ENCODE measurements around the gene CADM1.
A peak's percentile ranks its signal among the peaks of the same experiment; 100 is the strongest.

CADM1 gene

GRCh38 chr11:115183830-115184229 is 320.4 kb downstream of the CADM1 start:
- DNase-seq (ENCODE audit: low spot score in 2 of 2) (no peak), ATAC-seq (ENCODE audit: low read depth) (no peak)
- Mint-ChIP-seq H3K27me3 (no peaks in the 10 kb centered on the region), H3K4me1 (no peaks in the 10 kb centered on the region), H3K27ac (no peak overlapping the region), H3K36me3 (no peaks in the 10 kb centered on the region), H3K4me3 (no peak overlapping the region), H3K9me3 (no peaks in the 10 kb centered on the region)

GRCh38 chr11:115183136-115183535 is 321.1 kb downstream of the CADM1 start:
- Mint-ChIP-seq H3K27ac (no peak overlapping the region), H3K27me3 (no peaks in the 10 kb centered on the region), H3K36me3 (no peaks in the 10 kb centered on the region), H3K9me3 (no peaks in the 10 kb centered on the region), H3K4me3 (no peak overlapping the region), H3K4me1 (no peaks in the 10 kb centered on the region)
- no peak for ATAC-seq (ENCODE audit: low read depth)
- no peak for DNase-seq (ENCODE audit: low spot score in 2 of 2)

GRCh38 chr11:115182282-115182955 is 321.8 kb downstream of the CADM1 start:
- no peaks in the 10 kb centered on the region for H3K9me3 Mint-ChIP-seq
- no peak for ATAC-seq (ENCODE audit: low read depth)
- no peak for DNase-seq (ENCODE audit: low spot score in 2 of 2)
- no peaks in the 10 kb centered on the region for H3K4me1 Mint-ChIP-seq
- peaks cover 2% of the 10 kb centered on the region for H3K27me3 Mint-ChIP-seq
- no peak overlapping the region for H3K4me3 Mint-ChIP-seq
- no peaks in the 10 kb centered on the region for H3K36me3 Mint-ChIP-seq
- H3K27ac Mint-ChIP-seq = no peak overlapping the region

GRCh38 chr11:115181538-115181937 is 322.7 kb downstream of the CADM1 start:
- no peaks in the 10 kb centered on the region for H3K36me3 Mint-ChIP-seq
- H3K27me3 Mint-ChIP-seq = peaks cover 2% of the 10 kb centered on the region
- ATAC-seq (ENCODE audit: low read depth) = no peak
- H3K4me1 Mint-ChIP-seq = no peaks in the 10 kb centered on the region
- H3K9me3 Mint-ChIP-seq = no peaks in the 10 kb centered on the region
- H3K27ac Mint-ChIP-seq = no peak overlapping the region
- H3K4me3 Mint-ChIP-seq = no peak overlapping the region
- no peak for DNase-seq (ENCODE audit: low spot score in 2 of 2)

GRCh38 chr11:115180272-115180671 is 323.9 kb downstream of the CADM1 start:
- Mint-ChIP-seq H3K4me3 (no peak overlapping the region), H3K27ac (no peak overlapping the region), H3K4me1 (no peaks in the 10 kb centered on the region), H3K9me3 (no peaks in the 10 kb centered on the region), H3K27me3 (peaks cover 2% of the 10 kb centered on the region), H3K36me3 (no peaks in the 10 kb centered on the region)
- ATAC-seq (ENCODE audit: low read depth) (no peak), DNase-seq (ENCODE audit: low spot score in 2 of 2) (no peak)

GRCh38 chr11:115179636-115180035 is 324.6 kb downstream of the CADM1 start:
- H3K4me3 Mint-ChIP-seq = no peak overlapping the region
- ATAC-seq (ENCODE audit: low read depth) = no peak
- H3K27me3 Mint-ChIP-seq = peaks cover 2% of the 10 kb centered on the region
- no peaks in the 10 kb centered on the region for H3K36me3 Mint-ChIP-seq
- DNase-seq (ENCODE audit: low spot score in 2 of 2) = no peak
- no peak overlapping the region for H3K27ac Mint-ChIP-seq
- no peaks in the 10 kb centered on the region for H3K4me1 Mint-ChIP-seq
- H3K9me3 Mint-ChIP-seq = no peaks in the 10 kb centered on the region

- Mint-ChIP-seq H3K27me3 (peaks cover 2% of the 10 kb centered on the region), H3K27ac (no peak overlapping the region), H3K36me3 (no peaks in the 10 kb centered on the region), H3K9me3 (no peaks in the 10 kb centered on the region), H3K4me1 (no peaks in the 10 kb centered on the region), H3K4me3 (no peak overlapping the region)
- no peak for ATAC-seq (ENCODE audit: low read depth)
- no peak for DNase-seq (ENCODE audit: low spot score in 2 of 2)
Observed at GRCh38 chr11:115178705-115179104, 325.5 kb downstream of the CADM1 start.

- ATAC-seq (ENCODE audit: low read depth) (no peak), DNase-seq (ENCODE audit: low spot score in 2 of 2) (no peak)
- Mint-ChIP-seq H3K4me3 (no peak overlapping the region), H3K36me3 (no peaks in the 10 kb centered on the region), H3K9me3 (no peaks in the 10 kb centered on the region), H3K27me3 (peaks cover 2% of the 10 kb centered on the region), H3K27ac (no peak overlapping the region), H3K4me1 (no peaks in the 10 kb centered on the region)
Observed at GRCh38 chr11:115173136-115173535, 331.1 kb downstream of the CADM1 start.

GRCh38 chr11:115170133-115170815 is 333.9 kb downstream of the CADM1 start:
- DNase-seq (ENCODE audit: low spot score in 2 of 2) (peak in 1 of 2 donors; percentile 11), ATAC-seq (ENCODE audit: low read depth) (no peak)
- H3K9me3 Mint-ChIP-seq = no peaks in the 10 kb centered on the region
- H3K27me3 Mint-ChIP-seq = peaks cover 5% of the 10 kb centered on the region
- no peak overlapping the region for H3K27ac Mint-ChIP-seq
- no peaks in the 10 kb centered on the region for H3K36me3 Mint-ChIP-seq
- no peak overlapping the region for H3K4me3 Mint-ChIP-seq
- no peaks in the 10 kb centered on the region for H3K4me1 Mint-ChIP-seq

- H3K27me3 Mint-ChIP-seq = peaks cover 5% of the 10 kb centered on the region
- DNase-seq (ENCODE audit: low spot score in 2 of 2) (no peak), ATAC-seq (ENCODE audit: low read depth) (no peak)
- H3K36me3 Mint-ChIP-seq = no peaks in the 10 kb centered on the region
- no peak overlapping the region for H3K4me3 Mint-ChIP-seq
- no peaks in the 10 kb centered on the region for H3K9me3 Mint-ChIP-seq
- H3K4me1 Mint-ChIP-seq = no peaks in the 10 kb centered on the region
- no peak overlapping the region for H3K27ac Mint-ChIP-seq
Observed at GRCh38 chr11:115169251-115169650, 335.0 kb downstream of the CADM1 start.

- ATAC-seq (ENCODE audit: low read depth) (no peak), DNase-seq (ENCODE audit: low spot score in 2 of 2) (no peak)
- Mint-ChIP-seq H3K36me3 (no peaks in the 10 kb centered on the region), H3K27me3 (peaks cover 8% of the 10 kb centered on the region), H3K4me3 (no peak overlapping the region), H3K27ac (no peak overlapping the region), H3K9me3 (no peaks in the 10 kb centered on the region), H3K4me1 (no peaks in the 10 kb centered on the region)
Observed at GRCh38 chr11:115168686-115169085, 335.5 kb downstream of the CADM1 start.

- no peak for ATAC-seq (ENCODE audit: low read depth)
- Mint-ChIP-seq H3K4me3 (no peak overlapping the region), H3K27ac (no peak overlapping the region), H3K4me1 (no peaks in the 10 kb centered on the region), H3K27me3 (peaks cover 9% of the 10 kb centered on the region), H3K36me3 (no peaks in the 10 kb centered on the region), H3K9me3 (no peaks in the 10 kb centered on the region)
- no peak for DNase-seq (ENCODE audit: low spot score in 2 of 2)
Observed at GRCh38 chr11:115168229-115168671, 336.0 kb downstream of the CADM1 start.

GRCh38 chr11:115167456-115167855 is 336.8 kb downstream of the CADM1 start:
- H3K27me3 Mint-ChIP-seq = peaks cover 11% of the 10 kb centered on the region
- no peaks in the 10 kb centered on the region for H3K4me1 Mint-ChIP-seq
- H3K27ac Mint-ChIP-seq = no peak overlapping the region
- no peaks in the 10 kb centered on the region for H3K36me3 Mint-ChIP-seq
- DNase-seq (ENCODE audit: low spot score in 2 of 2) (no peak), ATAC-seq (ENCODE audit: low read depth) (no peak)
- no peaks in the 10 kb centered on the region for H3K9me3 Mint-ChIP-seq
- H3K4me3 Mint-ChIP-seq = no peak overlapping the region

GRCh38 chr11:115166820-115167219 is 337.4 kb downstream of the CADM1 start:
- no peaks in the 10 kb centered on the region for H3K9me3 Mint-ChIP-seq
- H3K27me3 Mint-ChIP-seq = peaks cover 11% of the 10 kb centered on the region
- no peaks in the 10 kb centered on the region for H3K4me1 Mint-ChIP-seq
- no peak for ATAC-seq (ENCODE audit: low read depth)
- no peak overlapping the region for H3K4me3 Mint-ChIP-seq
- H3K36me3 Mint-ChIP-seq = no peaks in the 10 kb centered on the region
- DNase-seq (ENCODE audit: low spot score in 2 of 2) = no peak
- H3K27ac Mint-ChIP-seq = no peak overlapping the region

- ATAC-seq (ENCODE audit: low read depth) (no peak), DNase-seq (ENCODE audit: low spot score in 2 of 2) (no peak)
- Mint-ChIP-seq H3K4me1 (no peaks in the 10 kb centered on the region), H3K27me3 (peaks cover 14% of the 10 kb centered on the region), H3K36me3 (no peaks in the 10 kb centered on the region), H3K9me3 (no peaks in the 10 kb centered on the region), H3K27ac (no peak overlapping the region), H3K4me3 (no peak overlapping the region)
Observed at GRCh38 chr11:115164774-115165173, 339.4 kb downstream of the CADM1 start.
